ENCODE data around the gene ZNF79.
"Not testable (repeated sequence)": the region's sequence is repeated elsewhere in the genome, so short reads cannot be mapped to it uniquely, and the experiment has no call there.

ZNF79 gene

GRCh38 chr9:127451608-127451857 lies 27.4 kb downstream of the ZNF79 start:
- no peak for DNase-seq (ENCODE audit: extremely low read depth in 1 of 2, low read depth in 1 of 2)

DNA sequence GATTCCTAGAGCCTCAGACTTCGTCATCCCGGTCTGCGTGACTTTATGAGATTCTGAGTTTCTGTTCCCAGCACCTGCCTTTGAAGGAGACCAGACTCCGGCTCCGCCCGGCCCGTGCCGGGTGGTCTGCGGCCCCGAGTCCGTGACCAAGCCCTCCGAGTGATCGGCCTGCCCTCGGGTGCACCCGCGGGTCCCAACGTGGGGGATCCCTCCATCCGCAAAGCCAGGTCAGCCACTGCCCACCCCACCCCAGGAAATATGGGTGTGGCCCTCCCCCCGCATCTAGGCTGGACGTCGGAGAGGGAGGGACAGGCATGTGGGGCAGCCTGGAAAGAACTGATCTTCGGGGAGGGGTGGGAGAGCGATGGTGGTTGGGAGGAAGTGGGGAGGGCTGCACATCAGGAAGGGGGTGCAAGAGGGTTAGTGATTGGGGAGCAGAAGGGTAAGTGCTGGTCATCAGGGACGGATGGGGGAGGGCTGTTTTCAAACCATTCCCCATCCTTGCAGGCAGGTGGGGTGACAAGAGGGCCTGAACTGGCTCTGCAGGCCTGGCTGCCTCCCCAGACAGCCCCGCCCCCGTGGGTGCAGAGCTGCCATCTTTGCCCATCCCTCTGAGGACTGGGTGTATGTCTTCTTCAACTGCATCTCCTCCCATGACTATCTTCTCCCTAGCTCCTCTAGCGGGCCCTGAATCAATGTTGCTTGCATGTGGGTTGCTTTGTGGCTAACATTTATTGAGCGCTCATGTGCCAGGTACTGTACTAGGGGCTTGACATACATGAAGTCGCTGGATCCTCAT lies 27.9 kb downstream of the ZNF79 start:
- DNase-seq (ENCODE audit: extremely low read depth in 1 of 2, low read depth in 1 of 2) = peak in 1 of 2 donors; percentile 45

GRCh38 chr9:127452691-127453090 lies 28.5 kb downstream of the ZNF79 start:
- no peak for DNase-seq (ENCODE audit: extremely low read depth in 1 of 2, low read depth in 1 of 2)

GRCh38 chr9:127455324-127455992 lies 31.3 kb downstream of the ZNF79 start:
- no peak for DNase-seq (ENCODE audit: extremely low read depth in 1 of 2, low read depth in 1 of 2)

DNA sequence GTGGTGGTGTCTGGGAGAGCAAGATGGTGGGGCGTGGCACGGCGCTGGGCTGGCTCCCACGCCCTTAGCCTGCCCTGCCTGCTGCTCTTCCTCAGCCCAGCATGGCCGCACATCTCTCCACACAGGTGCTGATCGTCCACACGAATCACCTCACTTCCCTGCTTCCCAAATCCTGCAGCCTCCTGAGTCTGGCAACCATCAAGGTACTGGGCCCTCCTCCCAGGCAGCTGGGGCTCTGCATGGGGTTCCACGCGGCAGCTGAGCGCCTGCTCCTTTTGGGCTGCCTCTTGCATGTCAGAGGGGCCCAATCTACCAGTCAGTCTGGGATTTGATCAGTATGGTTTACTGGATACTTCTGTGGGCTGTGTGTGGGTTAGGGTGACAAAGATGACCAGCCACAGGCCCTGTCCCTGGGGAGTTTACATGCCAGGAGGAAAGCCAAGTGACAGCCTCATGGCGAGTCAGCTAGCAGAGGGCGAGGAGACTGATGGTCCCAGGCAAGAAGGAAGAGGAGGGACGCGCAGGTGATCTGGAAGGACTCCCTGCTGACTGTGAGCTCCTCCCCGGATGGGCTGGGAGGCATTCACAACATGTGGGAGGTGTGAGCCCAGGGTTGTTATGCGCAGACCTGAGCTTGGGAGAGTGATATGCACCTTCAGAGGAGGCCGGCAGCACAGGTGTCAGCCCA lies 33.2 kb downstream of the ZNF79 start:
- DNase-seq (ENCODE audit: extremely low read depth in 1 of 2, low read depth in 1 of 2) = no peak

- DNase-seq (ENCODE audit: extremely low read depth in 1 of 2, low read depth in 1 of 2) = no peak
Measured at GRCh38 chr9:127458921-127459320, 34.7 kb downstream of the ZNF79 start.

DNA sequence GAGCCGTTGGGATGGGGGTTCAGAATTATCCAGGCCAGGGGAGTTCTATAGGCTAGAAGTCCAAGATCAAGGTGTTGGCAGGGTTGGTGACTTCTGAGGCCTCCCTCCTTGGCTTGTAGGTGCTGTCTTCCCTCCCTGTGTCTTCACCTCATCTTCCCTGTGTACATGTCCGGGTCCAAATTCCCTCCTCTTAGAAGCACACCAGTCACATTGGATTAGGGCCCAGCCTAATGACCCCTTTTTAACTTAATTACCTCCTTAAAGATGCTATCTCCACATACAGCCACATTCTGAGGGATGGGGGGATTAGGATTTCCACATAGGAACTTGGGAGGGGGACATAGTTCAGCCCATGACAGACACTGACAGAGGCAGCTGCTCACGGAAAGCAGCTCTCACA lies 39.2 kb downstream of the ZNF79 start:
- DNase-seq (ENCODE audit: extremely low read depth in 1 of 2, low read depth in 1 of 2) = no peak

DNA sequence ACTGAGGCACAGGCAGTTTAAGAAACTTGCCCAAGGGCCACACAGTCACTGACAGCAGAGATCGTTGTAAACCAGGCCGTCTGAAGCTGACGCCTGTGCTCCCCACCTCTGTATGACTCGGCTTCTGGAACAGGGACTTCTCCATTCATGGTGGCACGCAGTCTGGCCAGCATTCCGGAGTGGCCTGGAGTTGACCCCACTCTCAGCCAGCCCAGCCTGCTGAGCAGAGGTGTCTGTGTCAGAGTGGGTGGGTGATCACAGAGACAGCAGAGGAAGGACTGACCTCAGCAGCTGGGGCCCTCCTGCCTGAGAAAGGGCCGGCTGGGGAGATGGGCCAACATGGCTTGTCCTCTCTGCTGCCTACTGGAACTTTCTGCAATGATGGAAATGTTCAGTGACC lies 39.7 kb downstream of the ZNF79 start:
- DNase-seq (ENCODE audit: extremely low read depth in 1 of 2, low read depth in 1 of 2) = no peak

- not testable (repeated sequence) for DNase-seq (ENCODE audit: extremely low read depth in 1 of 2, low read depth in 1 of 2)
Measured at GRCh38 chr9:127466407-127466917, 42.3 kb downstream of the ZNF79 start.

- DNase-seq (ENCODE audit: extremely low read depth in 1 of 2, low read depth in 1 of 2) = no peak
Measured at GRCh38 chr9:127467621-127468020, 43.4 kb downstream of the ZNF79 start.

DNA sequence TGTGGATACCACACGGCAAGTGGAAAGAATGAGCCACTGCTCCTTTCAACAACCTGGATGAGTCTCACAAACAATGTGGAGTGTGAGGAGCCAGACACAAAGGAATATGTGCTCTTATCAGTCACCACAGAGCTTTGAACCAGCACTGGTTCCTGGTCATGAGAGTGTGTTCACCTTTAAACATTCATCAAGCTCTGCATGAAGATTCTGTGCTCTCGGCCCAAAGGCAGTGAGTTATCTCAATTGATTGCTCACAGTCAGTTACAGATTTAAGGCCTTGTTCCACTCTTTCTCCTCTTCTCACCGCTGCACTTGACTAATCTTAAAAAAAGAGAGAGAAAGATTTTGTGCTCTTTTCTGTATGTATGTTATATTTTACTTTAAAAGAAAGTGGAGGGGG lies 46.5 kb downstream of the ZNF79 start:
- DNase-seq (ENCODE audit: extremely low read depth in 1 of 2, low read depth in 1 of 2) = no peak

DNA sequence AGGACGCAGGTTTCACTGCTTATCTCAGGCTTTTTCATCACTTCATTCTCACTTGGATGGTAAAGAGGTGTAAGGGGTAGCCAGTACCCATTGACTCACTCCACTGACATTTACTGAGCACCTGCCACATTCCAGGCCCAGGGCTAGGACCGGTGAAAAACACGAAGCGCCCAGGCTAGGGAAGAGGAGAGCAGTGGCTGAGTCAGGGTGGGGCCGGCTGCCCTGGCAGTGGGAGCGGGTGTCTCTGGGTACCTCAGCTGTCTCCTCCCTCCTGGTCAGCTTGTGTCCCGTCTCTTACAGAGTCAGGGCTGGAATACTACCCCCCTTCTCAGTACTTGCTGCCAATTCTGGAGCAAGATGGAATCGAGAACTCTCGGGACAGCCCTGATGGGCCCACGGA lies 49.3 kb downstream of the ZNF79 start:
- DNase-seq (ENCODE audit: extremely low read depth in 1 of 2, low read depth in 1 of 2) = no peak

GRCh38 chr9:127473932-127474331 lies 49.8 kb downstream of the ZNF79 start:
- DNase-seq (ENCODE audit: extremely low read depth in 1 of 2, low read depth in 1 of 2) = no peak

DNA sequence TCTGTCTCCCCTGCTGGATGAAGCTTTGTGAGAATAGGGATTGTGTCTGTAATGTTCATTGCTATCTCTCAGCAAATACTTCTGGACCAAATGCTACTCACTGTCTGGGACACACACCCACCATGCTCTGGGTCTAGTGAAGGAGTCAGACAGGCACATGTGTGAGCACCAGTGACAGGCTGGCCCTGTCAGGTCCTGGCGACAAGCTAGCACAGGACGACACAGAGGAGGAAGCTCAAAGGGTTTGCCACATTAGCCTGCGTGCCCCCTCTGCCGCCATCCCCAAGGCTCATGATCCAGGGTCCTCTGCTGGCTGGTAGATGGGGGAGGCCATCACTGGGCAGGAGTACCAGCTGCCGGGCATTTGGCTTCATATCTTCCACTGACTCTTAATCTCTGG lies 50.4 kb downstream of the ZNF79 start:
- DNase-seq (ENCODE audit: extremely low read depth in 1 of 2, low read depth in 1 of 2) = no peak

DNA sequence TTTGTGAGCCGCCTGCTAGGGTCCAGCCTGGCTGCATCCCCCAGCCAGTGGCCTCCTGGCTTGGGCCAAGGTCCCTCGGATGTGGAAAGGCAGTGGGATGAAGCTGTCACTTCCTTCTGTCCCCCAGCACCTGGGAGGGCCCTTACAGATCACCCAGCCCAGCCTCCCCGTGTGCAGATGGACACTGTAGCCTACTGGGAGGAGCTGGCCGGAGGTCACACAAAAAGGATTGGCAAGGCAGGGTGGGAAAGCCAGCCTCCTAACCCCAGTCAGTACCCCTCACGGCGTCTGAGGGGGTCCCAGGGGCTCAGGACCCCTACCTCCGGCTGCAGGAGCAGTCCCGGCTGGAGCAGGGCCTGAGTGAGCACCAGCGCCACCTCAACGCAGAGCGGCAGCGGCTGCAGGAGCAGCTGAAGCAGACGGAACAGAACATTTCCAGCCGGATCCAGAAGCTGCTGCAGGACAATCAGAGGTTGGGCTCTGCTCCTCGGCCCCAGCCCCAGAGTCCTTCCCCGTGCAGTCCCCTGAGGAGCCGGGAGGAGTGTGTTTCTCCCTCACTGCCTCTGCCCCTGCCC lies 55.4 kb downstream of the ZNF79 start:
- DNase-seq (ENCODE audit: extremely low read depth in 1 of 2, low read depth in 1 of 2) = no peak

DNA sequence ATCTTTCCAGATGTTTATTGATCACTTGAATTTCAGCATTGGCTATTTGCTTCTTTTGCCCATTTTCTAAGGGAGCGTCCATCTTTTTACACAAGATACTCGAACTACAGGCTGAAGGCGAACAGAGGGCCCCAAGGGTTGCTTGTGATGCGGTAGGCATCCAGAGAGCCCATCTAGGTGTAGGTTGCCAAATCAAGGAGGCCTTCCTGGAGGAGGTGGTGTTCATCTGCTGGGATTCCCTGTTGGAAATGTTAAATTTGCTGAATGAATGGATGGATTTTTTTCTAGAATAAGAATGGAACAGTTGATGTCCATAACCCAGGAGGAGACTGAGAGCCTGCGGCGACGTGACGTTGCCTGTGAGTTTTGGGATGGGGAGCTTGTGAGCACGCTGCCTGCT lies 58.5 kb downstream of the ZNF79 start:
- DNase-seq (ENCODE audit: extremely low read depth in 1 of 2, low read depth in 1 of 2) = no peak

- DNase-seq (ENCODE audit: extremely low read depth in 1 of 2, low read depth in 1 of 2) = no peak
Measured at GRCh38 chr9:127485995-127486394, 61.8 kb downstream of the ZNF79 start.

GRCh38 chr9:127488946-127489345 lies 64.8 kb downstream of the ZNF79 start:
- no peak for DNase-seq (ENCODE audit: extremely low read depth in 1 of 2, low read depth in 1 of 2)

- no peak for DNase-seq (ENCODE audit: extremely low read depth in 1 of 2, low read depth in 1 of 2)
Measured at GRCh38 chr9:127489471-127490115, 65.4 kb downstream of the ZNF79 start.

DNA sequence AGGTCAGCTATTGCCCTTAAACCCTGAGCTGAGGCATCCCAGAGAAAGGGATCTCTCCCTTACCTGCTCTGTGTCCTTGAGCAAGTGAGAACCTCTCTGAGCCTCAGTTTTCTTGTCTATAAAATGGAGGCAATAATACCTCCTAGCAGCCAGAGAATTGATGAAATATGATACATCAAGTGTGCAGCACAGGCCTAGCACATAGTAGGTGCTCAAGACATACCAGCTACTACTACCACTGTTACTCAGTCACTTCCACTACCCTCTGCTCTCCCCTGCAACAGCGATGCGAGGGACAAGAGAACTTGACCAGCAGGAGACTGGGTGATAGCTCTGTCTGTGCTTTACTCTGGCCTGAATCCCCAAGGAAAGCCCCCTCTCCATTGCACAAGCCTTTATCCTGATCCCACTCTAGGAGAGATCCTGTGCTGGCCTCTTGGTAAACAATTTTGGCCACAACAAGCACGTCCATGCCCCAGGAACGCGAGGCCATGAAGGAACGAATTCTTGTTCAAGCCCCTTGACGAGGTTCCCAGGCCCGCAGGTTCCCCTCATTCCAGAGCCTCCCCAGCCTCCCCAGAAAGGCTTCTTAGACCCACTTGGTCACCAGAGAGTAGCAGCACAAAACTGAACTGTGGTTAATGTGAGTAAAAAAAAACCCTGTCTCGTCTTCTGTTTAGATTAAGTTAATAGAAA lies 66.5 kb downstream of the ZNF79 start:
- DNase-seq (ENCODE audit: extremely low read depth in 1 of 2, low read depth in 1 of 2) = no peak

DNA sequence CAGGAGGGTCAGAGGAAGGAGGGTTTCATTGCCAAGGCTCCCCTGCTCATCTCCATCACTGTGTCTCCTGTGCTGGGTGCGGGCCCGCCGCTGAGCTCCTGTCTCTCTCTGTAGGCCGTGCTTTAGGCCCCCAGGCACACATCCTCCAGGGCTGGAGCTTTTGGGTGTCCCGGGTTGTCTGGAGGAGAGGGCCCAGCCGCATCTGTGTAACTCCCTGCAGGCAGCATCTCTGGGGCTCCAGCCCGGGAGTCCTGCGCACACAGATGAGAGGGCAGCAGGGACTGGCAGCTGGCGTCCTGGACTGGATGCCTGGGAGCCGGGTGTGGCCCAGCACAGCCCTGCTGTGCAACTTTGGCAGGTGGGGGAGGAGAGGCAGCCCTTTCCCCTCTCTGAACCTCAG lies 67.3 kb downstream of the ZNF79 start:
- no peak for DNase-seq (ENCODE audit: extremely low read depth in 1 of 2, low read depth in 1 of 2)

Data from stimulated activated CD8-positive, alpha-beta memory T cell treated with anti-CD3 and anti-CD28 coated beads, Interleukin-7, amount 100 ng/mL, for 48 hours (primary cell).